ENCODE data around the gene TTK.
"Not testable (repeated sequence)": the region's sequence is repeated elsewhere in the genome, so short reads cannot be mapped to it uniquely, and the experiment has no call there.

TTK gene

DNA sequence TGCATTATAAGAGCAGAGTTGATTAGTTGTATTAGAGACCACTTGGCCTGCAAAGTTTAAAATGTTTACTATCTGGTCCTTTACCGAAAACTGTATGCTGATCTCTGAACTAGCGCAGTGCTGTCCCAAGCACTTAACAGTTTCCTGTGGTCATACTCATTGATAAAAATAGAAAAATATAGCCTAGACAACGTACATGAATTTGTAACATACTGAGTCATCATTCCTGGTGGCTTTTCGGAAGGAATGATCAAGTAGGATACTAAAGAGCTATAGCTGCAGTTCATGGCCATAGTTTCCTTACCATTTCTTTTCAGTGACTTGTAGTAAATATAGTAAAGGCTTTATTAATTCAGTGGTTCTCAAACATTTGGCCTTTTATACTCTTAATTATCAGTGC, 18.4 kb downstream of the TTK start:
- no peak for DNase-seq

DNA sequence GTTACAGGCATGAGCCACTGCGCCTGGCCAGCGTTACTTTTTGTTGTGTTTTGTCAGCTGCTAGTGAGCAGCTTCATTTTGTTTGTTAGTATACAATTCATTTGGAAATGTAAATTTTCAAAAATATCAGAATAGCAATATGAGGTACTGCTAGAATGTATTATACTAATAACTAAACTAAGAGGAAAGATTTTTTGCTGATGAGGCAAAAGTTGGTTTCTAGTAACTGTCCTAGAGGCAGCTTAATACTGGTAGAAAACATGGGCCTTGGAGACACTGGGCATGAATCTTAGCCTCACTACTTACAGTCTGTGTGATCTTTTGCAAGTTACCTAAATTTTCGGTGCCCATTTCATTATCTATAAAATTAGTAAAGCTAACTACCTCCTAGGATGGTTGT, 24.1 kb downstream of the TTK start:
- DNase-seq, result no peak

DNA sequence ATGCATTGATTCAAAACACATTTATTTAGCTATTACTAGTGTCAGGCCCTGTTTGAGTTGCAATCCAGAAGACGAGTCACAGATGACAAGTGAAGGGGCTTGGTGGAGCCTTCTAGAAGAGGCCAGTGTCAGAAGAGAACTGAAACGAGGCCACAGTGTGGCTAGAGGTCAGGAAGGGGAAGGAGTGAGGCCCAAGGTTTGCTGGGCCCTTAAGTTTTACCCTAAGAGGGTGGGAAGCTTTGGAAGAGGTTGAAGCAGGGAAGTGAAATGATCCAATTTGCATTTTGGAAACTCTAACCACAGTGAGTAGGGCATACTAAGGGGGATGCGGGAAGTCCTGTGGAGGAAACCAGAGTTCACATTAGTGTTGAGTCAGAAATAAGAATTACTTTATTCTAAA, 25.0 kb downstream of the TTK start:
- DNase-seq, result no peak

DNA sequence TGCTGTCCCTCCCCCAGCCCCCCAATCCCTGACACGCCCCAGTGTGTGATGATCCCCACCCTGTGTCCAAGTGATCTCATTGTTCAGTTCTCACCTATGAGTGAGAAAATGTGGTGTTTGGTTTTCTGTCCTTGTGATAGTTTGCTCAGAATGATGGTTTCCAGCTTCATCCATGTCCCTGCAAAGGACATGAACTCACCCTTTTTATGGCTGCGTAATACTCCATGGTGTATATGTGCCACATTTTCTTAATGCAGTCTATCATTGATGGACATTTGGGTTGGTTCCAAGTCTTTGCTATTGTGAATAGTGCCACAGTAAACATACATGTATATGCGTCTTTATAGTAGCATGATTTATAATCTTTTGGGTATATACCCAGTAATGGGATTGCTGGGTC, 43.8 kb downstream of the TTK start:
- not testable (repeated sequence) for DNase-seq

DNA sequence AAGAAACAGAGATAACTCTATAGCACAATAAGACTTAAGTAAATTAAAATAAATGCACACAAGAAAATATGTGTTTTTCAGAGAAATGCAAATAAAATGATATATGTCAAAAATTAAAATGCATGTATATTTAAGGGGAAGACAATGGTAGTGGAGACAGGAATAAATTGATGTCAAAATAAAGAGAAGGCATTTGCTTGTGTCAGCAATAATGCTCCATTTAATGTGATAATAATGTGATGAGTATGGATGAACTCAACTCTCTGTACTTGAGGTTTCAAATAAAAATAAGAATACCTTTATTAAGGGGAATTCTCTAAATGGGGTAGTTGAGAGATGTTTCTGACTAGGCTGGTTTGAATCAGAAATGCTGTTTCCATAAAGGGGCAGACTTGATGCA, 56.3 kb downstream of the TTK start:
- no peak for DNase-seq

DNA sequence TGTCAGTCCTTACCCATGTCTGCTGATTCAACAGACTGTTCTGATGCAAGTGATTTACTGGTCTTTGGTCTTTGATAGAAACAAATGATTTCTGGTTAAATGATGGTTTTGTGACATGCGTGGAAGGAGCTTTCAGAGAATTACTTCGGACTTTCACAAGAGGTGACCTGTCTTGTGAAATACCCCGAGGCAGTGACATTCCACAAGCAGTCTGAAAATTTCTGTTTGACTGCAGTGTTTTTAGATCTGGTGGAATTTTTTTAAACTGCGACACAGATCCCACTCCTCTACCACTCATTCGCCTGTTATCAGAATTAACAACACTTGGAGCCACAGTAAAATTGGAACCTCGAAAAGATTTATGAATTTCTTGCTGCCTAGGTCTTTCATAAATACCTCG, 63.7 kb downstream of the TTK start:
- not testable (repeated sequence) for DNase-seq

DNA sequence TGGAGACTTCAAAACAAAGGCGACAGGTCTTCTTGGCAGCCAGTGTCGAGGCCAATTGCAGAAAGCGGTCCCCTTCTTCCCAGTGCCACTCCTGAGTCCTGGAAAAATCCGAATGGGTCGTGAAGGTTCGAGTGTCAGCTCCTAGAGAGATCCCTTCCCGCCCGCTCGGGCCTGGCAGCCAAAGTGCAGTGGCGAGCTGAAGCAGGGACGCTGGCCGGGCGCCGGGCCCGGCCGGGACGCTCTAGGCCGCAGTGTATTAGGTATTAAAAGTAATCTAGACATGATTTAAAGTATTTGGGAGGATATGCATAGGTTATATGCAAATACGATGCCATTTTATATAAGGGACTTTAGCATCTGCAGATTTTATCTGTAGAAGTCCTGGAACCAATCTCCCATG, 66.0 kb downstream of the TTK start:
- not testable (repeated sequence) for DNase-seq

DNA sequence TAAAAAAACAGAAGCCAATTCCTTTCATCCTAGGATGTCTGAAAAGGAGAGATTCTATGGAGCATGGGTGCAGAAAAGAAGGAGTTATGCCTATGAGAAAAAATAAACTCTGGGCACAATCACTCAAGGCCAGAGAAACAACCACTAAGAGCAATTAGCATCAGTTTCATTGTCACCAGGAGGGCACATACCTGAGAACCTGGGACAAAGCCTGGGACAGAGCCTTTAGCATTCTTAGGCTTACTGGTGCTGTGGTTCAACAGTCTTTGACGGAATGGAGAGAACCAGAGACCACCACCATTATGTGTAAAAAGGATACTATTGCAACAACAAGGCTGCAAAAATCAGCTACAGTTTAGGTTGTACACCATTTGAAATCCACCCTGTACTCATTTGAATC, 72.6 kb downstream of the TTK start:
- DNase-seq, result no peak

DNA sequence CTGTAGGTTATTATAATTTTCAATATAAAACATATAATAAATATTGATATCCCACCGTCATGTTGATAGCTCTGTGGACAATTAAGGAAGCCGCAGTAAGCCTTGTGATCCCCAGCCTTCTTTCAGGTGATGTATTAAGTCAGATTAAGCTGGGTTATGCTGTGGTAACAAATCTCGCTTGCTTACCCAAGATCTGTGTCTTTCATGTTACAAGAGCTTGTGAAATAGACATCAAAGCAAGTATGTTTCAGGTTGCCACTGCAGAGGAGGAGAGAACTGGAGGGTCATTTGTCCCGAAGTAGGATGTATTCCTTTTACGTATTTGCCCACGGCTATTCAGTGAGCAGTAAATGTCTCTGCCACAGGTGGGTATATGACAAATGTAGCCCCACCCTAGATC, 84.2 kb downstream of the TTK start:
- no peak for DNase-seq

DNA sequence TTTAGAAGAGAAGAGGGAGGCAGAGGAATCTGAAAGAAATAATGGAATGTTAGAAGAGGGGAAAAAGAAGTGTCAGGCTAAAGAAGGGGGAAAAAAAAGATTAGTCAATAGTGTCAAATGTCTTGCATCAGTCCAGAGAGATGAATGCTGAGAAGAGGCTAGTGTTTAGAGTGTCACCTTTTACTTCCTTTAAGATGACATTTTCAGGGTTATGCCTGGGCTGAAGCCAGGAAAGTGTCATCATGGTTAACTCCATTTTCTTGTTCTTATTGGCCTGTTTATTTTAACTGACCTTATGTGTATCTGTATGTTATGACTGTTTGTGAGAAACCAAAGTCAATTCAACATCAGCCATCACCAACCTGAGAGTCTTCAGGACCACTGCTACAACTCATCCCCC, 87.1 kb downstream of the TTK start:
- no peak for DNase-seq
